NCI-H748 treated with DMSO at 0.1 percent for 48 hours (cell line): ENCODE measurements around the gene LRRC72.
"Not testable (repeated sequence)": the region's sequence is repeated elsewhere in the genome, so short reads cannot be mapped to it uniquely, and the experiment has no call there.

Experiments
- DNase-seq: peaks from one replicate; lab custom pipeline; 2025; lab: John Stamatoyannopoulos, UW

Gene LRRC72

GRCh38 chr7:16526742-16527540, at the start of gene LRRC72:
LRRC72 (plus strand) TSS chr7:16526825; CDS start chr7:16526953, 128 bp downstream.
- DNase-seq = no peak

DNA sequence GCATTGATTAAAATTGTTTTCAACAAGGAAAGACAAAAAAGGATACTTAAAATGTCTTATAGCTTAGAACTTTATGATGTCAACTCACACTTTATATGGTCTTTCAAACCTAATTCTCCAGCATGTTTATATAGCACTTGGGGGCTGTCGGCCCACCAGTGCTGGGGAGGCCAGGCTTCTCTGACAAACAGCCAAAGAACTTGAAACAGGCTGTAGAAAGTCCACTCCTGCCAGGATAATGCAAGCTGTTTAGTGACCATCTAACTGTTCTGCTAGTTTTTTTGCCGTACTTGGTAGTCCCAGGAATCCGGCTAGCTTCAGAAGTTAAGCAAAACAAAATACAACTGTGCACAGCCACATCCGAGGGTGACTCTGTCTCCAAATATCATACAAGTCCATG, 47.5 kb upstream of the LRRC72 start:
- no peak for DNase-seq

- no peak for DNase-seq
Observed at GRCh38 chr7:16479591-16479990, 47.0 kb upstream of the LRRC72 start.

- peak; percentile 14 for DNase-seq
Observed at GRCh38 chr7:16484453-16485158, 42.0 kb upstream of the LRRC72 start.

DNA sequence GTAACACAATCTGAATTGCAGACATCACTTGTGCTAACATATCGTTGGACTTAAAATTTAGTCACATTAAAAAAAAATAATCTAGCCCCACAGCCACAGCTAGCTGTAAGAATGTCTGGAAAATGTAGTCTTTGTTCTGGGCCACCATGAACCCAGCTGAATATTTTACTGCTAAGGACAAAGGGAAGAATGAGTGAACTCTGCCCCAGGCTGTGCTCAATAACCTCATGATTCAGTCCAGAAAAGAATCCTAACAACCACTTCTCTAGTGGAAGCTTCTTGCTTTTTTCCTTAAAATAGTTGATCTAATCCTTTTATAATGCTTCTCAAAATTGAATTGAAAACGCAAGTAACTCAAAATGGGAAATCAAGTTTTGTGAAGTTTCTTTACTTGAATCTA, 35.5 kb upstream of the LRRC72 start:
- DNase-seq = no peak

GRCh38 chr7:16492513-16493062, 34.0 kb upstream of the LRRC72 start:
- DNase-seq = no peak

GRCh38 chr7:16493266-16493665, 33.4 kb upstream of the LRRC72 start:
- no peak for DNase-seq

DNA sequence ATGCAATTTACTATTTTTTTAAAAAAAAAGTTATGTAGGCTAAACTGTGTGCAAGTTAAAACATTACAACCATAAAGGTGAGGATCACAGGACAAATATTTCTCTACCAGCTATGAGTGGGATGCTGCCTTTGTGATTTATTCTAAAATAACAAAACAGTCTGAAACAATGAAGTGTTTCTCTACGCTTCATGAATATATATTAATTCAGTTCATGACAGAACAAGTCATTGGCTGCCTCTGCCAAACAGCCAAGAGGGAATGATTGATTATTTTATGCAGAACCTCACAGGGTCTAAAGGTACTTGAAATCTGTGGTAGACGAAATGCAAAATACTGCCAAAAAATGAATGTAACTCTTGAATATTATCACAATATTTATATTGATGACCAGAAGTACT, 32.1 kb upstream of the LRRC72 start:
- no peak for DNase-seq

DNA sequence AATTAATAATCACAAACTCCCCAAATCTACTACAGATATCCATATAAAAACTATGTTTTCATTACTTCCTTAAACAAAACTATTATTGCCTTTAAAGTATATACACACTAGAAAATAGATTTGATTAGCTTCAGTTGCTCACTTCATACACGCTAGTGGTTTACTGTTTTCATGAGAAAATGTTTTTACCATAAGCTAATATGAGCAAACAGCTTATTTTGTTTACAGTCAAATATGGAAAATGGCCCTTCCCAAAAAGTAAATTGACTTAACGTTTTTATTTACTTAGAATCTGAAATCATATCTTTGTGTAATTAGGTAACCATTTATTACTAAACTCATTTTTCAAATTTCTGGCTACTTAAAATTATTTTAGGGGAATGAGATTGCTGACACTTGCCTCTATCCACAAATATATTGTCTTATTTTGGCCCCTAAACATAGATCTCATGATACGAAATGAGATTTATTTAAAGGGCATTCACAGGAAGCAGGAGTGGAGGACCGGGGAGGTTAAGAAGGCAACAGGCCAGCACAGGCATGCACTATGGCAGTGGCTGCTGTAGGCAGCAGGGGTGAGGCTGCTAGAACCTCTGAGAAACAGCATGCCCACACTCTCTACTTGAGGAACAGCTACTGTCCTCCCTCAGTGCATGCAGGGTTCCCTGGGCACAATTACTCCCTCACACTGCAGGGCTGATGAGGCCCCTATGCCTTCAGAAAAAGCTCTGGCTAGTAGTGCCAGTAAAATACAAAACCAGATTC, 31.5 kb upstream of the LRRC72 start:
- no peak for DNase-seq

GRCh38 chr7:16498122-16498521, 28.5 kb upstream of the LRRC72 start:
- DNase-seq = no peak

DNA sequence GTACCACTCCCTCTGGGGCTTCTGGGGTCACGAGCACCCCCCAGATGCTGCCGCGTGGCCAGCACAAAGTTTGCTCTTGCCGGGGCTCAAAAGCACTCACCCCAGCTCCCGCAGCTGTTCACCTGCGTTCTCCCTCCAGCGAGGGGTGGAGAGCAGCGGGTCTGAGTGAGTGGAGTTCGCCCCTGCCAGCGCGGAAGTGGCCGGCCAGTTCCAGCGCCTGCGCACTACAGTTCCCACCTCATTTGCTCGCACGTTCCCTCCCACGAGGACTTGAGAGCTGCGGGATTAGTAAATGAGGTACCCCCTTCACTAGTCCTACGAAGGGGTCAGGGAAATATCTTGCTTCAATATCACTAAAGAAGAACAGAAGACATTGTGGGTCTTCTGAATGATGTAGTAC, 24.3 kb upstream of the LRRC72 start:
- DNase-seq = no peak

DNA sequence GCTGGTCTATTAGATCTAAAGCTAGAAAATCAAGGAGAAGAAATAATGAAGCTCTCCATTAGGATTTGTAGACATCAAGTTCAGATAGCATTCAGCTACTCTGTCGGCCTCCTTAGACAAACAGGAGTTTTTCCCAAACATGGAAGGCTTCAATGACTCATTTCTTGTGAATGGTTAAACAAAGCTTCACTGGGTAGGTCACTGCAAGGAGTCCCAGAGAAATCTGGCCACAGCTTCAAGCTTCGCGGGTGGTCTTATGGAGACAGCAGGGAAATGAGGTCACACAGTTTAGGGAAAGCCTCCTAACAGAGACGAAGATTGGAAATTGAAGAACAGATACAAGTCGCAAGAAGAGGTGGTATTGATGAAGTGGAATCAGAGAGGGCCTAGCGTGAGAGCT, 22.6 kb upstream of the LRRC72 start:
- no peak for DNase-seq

DNA sequence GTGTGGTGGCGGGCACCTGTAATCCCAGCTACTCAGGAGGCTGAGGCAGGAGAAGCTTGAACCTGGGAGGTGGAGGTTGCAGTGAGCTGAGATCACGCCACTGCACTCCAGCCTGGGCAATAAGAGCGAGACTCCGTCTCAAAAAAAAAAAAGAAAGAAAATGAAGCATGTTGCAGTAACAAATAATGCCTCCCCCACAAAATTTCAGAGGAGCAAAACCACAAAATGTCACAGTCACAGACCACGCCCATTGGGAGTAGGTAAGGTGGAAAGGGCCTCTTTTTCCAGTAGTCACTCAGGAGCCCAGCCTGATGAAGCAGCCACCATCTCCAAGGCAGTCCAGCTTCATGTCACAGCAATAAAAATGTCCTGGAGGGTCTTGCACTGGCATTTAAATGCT, 20.2 kb upstream of the LRRC72 start:
- DNase-seq = not testable (repeated sequence)

GRCh38 chr7:16509829-16510228, 16.8 kb upstream of the LRRC72 start:
- DNase-seq = no peak

GRCh38 chr7:16511314-16511713, 15.3 kb upstream of the LRRC72 start:
- no peak for DNase-seq

DNA sequence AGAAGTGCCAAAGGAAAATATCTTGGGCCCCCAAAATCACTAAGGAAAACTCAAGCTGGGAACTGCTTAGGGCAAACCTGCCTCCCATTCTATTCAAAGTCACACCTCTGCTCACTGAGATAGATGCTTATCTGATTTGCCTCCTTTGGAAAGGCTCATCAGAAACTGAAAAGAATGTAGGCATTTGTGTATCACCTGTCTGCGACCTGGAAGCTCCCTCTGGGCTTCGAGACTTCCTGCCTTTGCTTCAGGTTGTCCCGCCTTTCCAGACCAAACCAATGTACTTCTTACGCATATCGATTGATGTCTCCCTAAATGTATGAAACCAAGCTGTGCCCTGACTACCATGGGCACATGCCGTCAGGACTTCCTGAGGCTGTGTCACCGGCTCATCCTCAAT, 14.5 kb upstream of the LRRC72 start:
- DNase-seq = no peak

DNA sequence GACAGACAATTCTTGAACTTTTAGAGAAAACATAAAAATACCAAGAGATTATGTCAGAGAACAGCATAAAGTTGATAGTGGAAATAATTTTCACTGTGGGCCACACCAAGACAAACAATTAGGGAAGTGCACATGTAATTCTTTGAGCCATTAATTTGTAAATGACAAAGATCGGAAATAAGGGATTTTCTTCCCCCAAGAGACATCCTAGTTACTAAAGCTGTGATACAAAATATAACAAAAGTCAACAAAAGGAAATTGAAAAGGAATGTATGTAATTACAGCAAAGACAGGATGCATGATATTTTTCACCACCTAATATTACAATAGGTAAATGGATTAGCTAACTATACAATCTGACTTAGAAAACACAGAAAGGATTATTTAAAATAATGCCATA, 12.4 kb upstream of the LRRC72 start:
- no peak for DNase-seq

DNA sequence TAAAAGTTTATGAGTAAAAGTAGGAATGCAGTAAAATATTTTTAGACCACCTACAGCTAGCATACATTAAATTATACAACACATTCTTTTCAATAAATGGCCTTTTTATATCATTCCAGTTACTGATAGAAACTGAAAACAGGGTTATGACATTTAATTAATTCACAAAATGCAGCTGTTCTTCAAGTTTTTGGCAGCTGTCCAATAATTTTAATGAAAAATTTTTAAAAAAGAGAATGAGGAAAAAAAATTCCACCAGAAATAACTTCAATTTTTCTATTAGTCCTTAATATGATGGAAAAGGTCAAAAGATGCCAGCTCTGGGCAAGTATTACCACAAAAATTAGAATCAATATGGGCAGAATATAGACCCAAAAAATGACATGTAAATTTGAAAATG, 11.9 kb upstream of the LRRC72 start:
- DNase-seq = no peak

DNA sequence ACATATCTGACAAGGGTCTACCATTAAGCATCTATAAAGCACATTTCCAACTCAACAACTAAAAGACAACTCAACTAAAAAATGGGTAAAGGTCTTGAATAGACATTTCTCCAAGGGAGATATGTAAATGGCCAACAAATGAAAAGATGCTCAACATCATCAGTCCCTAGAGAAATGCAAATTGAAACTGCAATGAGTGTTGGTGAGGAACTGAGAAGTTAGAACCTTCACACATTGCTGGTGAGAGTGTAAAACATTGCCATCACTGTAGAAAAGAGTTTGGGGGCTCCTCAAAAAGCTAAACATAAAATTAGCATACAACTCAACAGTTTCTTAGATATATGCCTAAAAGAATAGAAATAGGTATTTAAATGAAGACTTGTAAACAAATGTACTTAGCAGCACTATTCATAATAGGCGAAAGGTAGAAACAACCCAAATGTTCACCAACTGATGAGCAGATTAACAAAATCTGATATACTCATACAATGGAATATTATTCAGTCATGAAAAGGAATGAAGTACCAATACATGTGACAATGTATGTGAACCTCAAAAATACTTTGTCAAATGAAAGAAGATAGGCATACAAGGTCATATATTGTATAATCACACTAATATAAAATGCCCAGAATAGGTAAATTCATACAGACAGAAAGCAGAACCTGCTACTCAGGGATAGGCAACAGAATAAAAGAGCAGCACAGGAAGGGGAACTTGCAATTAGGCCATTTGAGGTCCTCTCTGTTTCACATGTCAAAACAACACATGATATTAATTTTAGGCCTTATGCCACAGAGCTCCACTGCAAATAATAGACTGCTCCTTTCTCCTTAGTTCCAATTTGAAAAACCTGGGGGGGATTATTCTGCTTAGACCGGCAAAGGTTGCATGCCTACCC, 10.6 kb upstream of the LRRC72 start:
- DNase-seq = no peak

DNA sequence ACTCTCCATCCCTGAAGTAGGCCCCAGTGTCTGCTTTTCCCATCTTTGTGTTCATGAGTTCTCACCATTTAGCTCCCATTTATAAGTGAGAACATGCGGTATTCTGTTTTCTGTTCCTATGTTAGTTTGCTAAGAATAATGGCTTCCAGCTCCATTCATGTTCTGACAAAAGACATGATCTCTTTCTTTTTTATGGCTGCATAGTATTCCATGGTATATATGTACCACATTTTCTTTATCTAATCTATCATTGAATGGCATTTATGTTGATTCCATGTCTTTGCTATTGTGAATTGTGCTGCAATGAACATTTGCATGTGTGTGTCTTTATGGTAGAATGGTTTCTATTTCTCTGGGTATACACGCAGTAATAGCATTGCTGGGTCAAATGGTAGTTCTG, 6.6 kb upstream of the LRRC72 start:
- not testable (repeated sequence) for DNase-seq

GRCh38 chr7:16524332-16524731, 2.3 kb upstream of the LRRC72 start:
- DNase-seq = no peak
